ENCODE data around the gene IWS1. TPM values are rescaled to one million over a fixed set of nuclear protein-coding genes. Genes with fewer than 3 reads are reported as not detected.
A peak's percentile ranks its signal among the peaks of the same experiment; 100 is the strongest.

Gene IWS1
- total and polyA plus RNA-seq, 4 donors, result 36.0 to 53.5 (median 50.7) TPM

DNA sequence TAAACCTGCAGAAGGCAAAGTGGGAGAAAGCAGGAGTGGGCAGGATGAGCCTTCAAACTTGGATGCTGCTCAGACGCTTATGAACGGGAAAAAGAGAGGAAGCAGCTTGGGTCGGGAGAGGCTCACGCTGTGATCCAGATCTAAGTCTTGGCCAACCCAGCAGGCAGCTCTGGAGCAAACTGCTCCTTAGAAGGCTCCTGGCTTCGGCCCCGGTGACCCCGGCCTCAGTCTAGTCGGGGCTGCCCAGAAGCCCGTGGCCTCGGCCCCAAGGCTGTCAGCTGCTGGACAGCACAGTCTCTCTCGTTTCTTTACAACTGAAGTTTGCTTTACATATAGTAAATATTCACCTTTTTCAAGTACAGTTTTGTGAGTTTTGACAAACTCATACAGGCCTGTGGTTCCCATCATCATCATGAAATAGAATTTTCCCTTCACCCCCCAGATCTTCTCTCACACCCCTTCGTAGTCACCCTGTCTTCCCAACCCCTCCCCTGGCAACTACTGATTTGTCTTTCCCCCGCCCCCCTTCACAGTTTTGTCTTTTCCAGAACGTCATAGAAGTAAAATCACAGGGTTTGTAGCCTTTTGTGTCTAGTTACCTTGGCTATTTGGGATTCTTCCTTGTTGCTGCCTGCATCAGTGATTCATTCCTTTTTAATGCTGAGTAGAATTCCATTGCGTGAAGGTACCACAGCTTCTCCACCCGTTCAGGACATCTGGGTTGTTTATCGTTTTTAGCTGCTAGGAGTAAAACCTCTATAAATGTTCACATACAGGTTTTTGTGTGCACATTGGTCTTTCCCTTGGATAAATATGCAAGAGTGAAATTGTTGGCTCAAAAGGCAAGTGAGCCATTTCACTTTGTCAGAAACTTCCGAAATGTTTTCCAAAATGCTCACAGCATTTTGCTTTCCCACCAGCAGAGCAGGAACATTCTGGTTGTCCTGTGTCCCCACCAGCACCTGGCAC is 44.3 kb upstream of the IWS1 start:
- Histone ChIP-seq H3K4me3 (ENCODE audit: low read depth, low read length) (no peak overlapping the region), H3K9me3 (ENCODE audit: control insufficient read depth, insufficient read depth, low read length) (no peaks in the 10 kb centered on the region), H3K27me3 (ENCODE audit: control insufficient read depth, insufficient read depth, low read length) (no peaks in the 10 kb centered on the region), H3K36me3 (ENCODE audit: control insufficient read depth, insufficient read depth, low read length) (no peaks in the 10 kb centered on the region), H3K27ac (ENCODE audit: low read depth, low read length) (no peak overlapping the region), H3K4me1 (ENCODE audit: control insufficient read depth, insufficient read depth, low read length) (peaks cover 12% of the 10 kb centered on the region)
- DNase-seq (ENCODE audit: low read depth in 4 of 6, low spot score in 6 of 6), result peak in 1 of 6 donors; percentile 46
- 64% methylated on average over 11 of the region's 18 CpGs for WGBS (ENCODE audit: insufficient coverage)

DNA sequence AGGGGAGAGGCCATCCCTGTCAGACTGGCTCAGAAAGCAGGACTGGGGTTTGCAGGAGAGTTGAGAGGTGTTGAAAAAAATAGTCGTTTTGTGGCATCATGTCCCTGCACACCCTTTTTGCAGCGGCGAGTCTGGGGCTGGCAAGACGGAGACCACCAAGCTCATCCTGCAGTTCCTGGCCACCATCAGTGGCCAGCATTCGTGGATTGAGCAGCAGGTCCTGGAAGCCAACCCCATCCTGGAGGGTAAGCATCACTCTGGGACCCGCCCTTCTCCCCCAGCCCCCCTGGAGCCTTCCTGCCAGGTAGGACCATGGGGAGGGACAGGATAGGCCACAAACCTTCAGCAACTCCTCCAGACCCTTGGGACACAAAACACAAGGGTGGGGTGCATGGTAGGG is 43.4 kb upstream of the IWS1 start:
- WGBS (ENCODE audit: insufficient coverage), result 82% methylated on average over 5 of the region's 6 CpGs
- H3K27ac ChIP-seq (ENCODE audit: low read depth, low read length), result no peak overlapping the region
- H3K9me3 ChIP-seq (ENCODE audit: control insufficient read depth, insufficient read depth, low read length), result no peaks in the 10 kb centered on the region
- H3K27me3 ChIP-seq (ENCODE audit: control insufficient read depth, insufficient read depth, low read length), result no peaks in the 10 kb centered on the region
- no peaks in the 10 kb centered on the region for H3K36me3 ChIP-seq (ENCODE audit: control insufficient read depth, insufficient read depth, low read length)
- no peak for DNase-seq (ENCODE audit: low read depth in 4 of 6, low spot score in 6 of 6)
- no peak overlapping the region for H3K4me3 ChIP-seq (ENCODE audit: low read depth, low read length)
- peaks cover 12% of the 10 kb centered on the region for H3K4me1 ChIP-seq (ENCODE audit: control insufficient read depth, insufficient read depth, low read length)

DNA sequence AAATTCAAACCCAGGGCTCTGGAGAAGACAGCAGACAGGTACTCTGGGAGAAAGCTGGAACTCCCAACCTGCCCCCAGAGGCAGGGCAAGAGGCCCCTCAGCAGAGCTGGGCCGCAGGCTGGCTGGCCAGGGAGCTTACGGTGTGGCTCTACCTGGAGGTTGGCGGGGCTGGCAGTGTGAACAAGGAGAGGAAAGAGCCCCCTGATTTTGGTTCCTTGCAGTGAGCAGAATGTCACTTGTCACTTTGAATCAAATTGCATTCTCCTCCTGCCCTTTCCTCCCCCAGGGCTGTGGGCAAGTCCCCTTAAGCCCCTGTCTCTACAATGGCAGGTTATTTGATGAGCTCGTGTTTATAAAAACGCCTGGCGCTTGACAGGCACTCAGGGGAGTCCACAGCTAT is 41.8 kb upstream of the IWS1 start:
- no peak for DNase-seq (ENCODE audit: low read depth in 4 of 6, low spot score in 6 of 6)
- H3K27me3 ChIP-seq (ENCODE audit: control insufficient read depth, insufficient read depth, low read length), result no peaks in the 10 kb centered on the region
- no peaks in the 10 kb centered on the region for H3K9me3 ChIP-seq (ENCODE audit: control insufficient read depth, insufficient read depth, low read length)
- peaks cover 12% of the 10 kb centered on the region for H3K4me1 ChIP-seq (ENCODE audit: control insufficient read depth, insufficient read depth, low read length)
- no peak overlapping the region for H3K4me3 ChIP-seq (ENCODE audit: low read depth, low read length)
- WGBS (ENCODE audit: insufficient coverage), result 81% methylated on average over 5 of the region's 6 CpGs
- no peaks in the 10 kb centered on the region for H3K36me3 ChIP-seq (ENCODE audit: control insufficient read depth, insufficient read depth, low read length)
- no peak overlapping the region for H3K27ac ChIP-seq (ENCODE audit: low read depth, low read length)

DNA sequence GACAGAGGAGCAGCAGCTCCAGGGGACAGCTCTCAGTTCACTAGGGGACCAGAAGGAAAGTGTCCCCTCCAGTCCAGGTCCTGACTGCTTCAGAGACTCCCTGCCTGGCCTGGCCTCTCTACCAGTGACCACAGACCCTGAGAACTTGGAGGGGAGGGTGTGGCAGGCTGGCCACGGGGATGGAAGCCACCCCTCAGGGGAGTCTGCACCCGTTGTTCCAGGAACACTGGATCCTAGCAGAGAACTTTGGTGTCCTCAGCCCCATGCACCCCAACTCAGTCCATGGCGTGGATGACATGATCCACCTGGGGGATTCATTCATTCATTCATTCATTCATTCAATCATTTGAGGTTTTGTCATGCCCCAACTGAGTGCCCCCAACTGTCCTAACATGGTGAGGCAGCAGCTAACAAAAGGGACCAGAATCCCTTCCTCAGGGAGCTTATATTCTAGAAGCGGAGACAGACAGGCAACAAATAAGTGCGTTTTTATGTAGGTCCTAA is 41.1 kb upstream of the IWS1 start:
- no peak for DNase-seq (ENCODE audit: low read depth in 4 of 6, low spot score in 6 of 6)
- H3K4me1 ChIP-seq (ENCODE audit: control insufficient read depth, insufficient read depth, low read length), result peaks cover 12% of the 10 kb centered on the region
- no peaks in the 10 kb centered on the region for H3K9me3 ChIP-seq (ENCODE audit: control insufficient read depth, insufficient read depth, low read length)
- H3K27ac ChIP-seq (ENCODE audit: low read depth, low read length), result no peak overlapping the region
- H3K4me3 ChIP-seq (ENCODE audit: low read depth, low read length), result no peak overlapping the region
- H3K27me3 ChIP-seq (ENCODE audit: control insufficient read depth, insufficient read depth, low read length), result no peaks in the 10 kb centered on the region
- no peaks in the 10 kb centered on the region for H3K36me3 ChIP-seq (ENCODE audit: control insufficient read depth, insufficient read depth, low read length)
- WGBS (ENCODE audit: insufficient coverage), result 86% methylated on average over 5 of the region's 5 CpGs

DNA sequence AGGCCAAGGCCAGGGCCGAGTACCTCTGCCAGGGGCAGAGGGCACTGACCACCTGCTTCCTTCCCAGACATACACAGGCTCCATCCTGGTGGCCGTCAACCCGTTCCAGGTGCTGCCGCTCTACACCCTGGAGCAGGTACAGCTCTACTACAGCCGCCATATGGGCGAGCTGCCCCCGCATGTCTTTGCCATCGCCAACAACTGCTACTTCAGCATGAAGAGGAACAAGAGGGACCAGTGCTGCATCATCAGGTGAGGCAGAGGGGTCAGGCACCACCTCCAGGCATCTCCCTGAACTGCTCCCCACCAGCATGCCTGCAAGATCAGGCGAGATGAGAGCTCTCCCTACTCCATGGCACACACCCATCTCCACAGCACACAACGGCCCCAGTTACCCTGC is 40.3 kb upstream of the IWS1 start:
- no peak for DNase-seq (ENCODE audit: low read depth in 4 of 6, low spot score in 6 of 6)
- Histone ChIP-seq H3K9me3 (ENCODE audit: control insufficient read depth, insufficient read depth, low read length) (no peaks in the 10 kb centered on the region), H3K4me1 (ENCODE audit: control insufficient read depth, insufficient read depth, low read length) (peaks cover 12% of the 10 kb centered on the region), H3K36me3 (ENCODE audit: control insufficient read depth, insufficient read depth, low read length) (no peaks in the 10 kb centered on the region), H3K27me3 (ENCODE audit: control insufficient read depth, insufficient read depth, low read length) (no peaks in the 10 kb centered on the region), H3K4me3 (ENCODE audit: low read depth, low read length) (no peak overlapping the region), H3K27ac (ENCODE audit: low read depth, low read length) (no peak overlapping the region)
- 84% methylated on average over 9 of the region's 10 CpGs for WGBS (ENCODE audit: insufficient coverage)

DNA sequence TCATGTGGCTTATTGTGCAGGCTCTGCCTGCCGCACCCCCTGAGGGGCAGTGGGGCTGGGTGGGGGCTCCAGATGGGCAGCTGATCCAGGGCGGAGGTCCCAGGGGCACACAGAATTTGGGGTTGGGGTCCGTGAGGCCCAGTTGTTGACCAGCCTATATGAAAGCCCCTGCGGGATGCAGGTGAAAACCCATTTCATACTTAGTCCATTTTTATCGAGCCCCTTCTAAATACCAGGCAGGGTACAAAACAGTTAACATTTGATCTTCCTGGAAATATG is 39.8 kb upstream of the IWS1 start:
- Histone ChIP-seq H3K9me3 (ENCODE audit: control insufficient read depth, insufficient read depth, low read length) (no peaks in the 10 kb centered on the region), H3K4me1 (ENCODE audit: control insufficient read depth, insufficient read depth, low read length) (peaks cover 12% of the 10 kb centered on the region), H3K27ac (ENCODE audit: low read depth, low read length) (no peak overlapping the region), H3K27me3 (ENCODE audit: control insufficient read depth, insufficient read depth, low read length) (no peaks in the 10 kb centered on the region), H3K4me3 (ENCODE audit: low read depth, low read length) (no peak overlapping the region), H3K36me3 (ENCODE audit: control insufficient read depth, insufficient read depth, low read length) (no peaks in the 10 kb centered on the region)
- 93% methylated on average over 5 of the region's 5 CpGs for WGBS (ENCODE audit: insufficient coverage)
- no peak for DNase-seq (ENCODE audit: low read depth in 4 of 6, low spot score in 6 of 6)

DNA sequence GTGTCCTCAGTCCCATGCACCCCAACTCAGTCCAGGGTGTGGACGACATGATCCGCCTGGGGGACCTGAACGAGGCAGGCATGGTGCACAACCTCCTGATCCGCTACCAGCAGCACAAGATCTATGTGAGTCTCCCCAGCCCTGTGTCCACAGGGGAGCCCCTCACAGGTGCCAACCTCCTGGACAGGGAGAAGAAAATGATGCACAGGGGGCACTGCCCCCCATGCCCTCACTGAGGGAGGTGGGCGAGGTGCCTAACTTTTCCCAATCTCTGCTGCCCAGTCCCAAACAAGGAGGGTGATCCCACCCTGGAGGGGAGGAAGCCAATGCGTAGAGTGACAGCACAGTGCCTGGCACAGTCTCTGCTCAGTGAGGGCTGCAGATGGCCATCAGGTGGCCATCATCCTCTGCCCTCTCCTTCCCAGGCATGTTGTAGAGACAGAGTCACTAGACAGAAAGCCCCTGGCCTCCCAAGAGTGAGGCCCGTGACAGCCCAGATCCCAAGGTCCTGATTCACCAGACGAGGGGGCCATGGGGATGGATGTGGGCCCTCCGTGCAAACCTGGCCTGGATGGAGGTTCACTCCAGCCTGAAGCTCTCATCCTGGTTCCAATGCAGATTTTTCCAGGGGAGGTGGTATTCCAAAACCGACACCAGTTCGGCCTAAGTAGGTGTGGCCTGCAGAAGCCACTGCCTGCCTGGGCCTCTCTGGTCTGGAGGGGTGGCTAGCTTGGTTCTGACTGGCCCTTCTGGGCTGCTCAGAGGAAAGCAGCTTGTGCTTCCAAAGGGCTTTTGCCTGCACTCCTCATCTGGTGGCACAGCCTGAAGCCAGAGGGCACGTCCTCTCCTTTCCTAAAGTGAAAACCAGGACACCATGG is 39.2 kb upstream of the IWS1 start:
- WGBS (ENCODE audit: insufficient coverage), result 83% methylated on average over 11 of the region's 12 CpGs

DNA sequence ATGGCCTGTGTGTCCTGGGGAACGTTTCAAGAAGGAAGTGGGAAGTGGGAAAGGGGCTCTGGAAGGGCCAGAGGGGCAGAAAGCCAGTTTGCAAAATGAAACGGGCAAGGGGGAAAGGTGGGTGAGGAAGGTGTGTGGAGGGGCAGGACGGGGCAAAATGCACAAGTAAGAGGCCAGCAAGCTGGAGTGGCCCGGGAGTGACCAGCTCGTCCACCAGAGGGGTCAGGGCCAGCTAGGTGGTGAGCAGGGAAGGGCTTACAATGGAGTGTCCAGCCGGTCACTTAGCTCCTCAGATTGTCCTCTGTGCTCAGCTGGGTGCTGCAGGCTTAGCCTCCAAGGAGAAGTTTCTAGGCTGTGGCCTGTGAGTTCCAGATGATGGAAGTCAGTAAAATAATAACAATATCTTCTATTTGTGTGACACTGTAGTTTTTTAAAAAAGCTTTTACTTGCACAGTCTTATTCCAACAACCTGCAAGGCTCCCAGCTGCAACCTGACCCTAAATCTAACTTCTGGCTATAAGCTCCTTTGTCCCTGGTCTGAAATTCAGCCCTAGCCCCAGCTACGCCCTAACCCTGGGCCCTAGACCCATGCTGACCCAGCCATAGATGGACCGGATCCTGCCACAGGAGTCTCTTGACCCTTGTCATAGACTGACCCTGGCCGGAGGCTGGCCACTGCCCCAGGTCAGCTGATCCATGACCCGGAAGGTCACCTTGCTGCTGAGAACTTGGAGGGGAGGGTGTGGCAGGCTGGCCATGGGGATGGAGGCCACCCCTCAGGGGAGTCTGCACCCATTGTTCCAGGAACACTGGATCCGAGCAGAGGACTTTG is 38.4 kb upstream of the IWS1 start:
- 84% methylated on average over 11 of the region's 11 CpGs for WGBS (ENCODE audit: insufficient coverage)
- H3K36me3 ChIP-seq (ENCODE audit: control insufficient read depth, insufficient read depth, low read length), result no peaks in the 10 kb centered on the region
- no peak for DNase-seq (ENCODE audit: low read depth in 4 of 6, low spot score in 6 of 6)

More for the DNA sequence above, 39.2 kb upstream of the IWS1 start:
- Histone ChIP-seq H3K27ac (ENCODE audit: low read depth, low read length) (no peak overlapping the region), H3K4me1 (ENCODE audit: control insufficient read depth, insufficient read depth, low read length) (peaks cover 14% of the 10 kb centered on the region), H3K36me3 (ENCODE audit: control insufficient read depth, insufficient read depth, low read length) (no peaks in the 10 kb centered on the region), H3K9me3 (ENCODE audit: control insufficient read depth, insufficient read depth, low read length) (no peaks in the 10 kb centered on the region), H3K4me3 (ENCODE audit: low read depth, low read length) (no peak overlapping the region), H3K27me3 (ENCODE audit: control insufficient read depth, insufficient read depth, low read length) (no peaks in the 10 kb centered on the region)
- no peak for DNase-seq (ENCODE audit: low read depth in 4 of 6, low spot score in 6 of 6)

More for the DNA sequence above, 38.4 kb upstream of the IWS1 start:
- H3K27ac ChIP-seq (ENCODE audit: low read depth, low read length), result no peak overlapping the region
- no peaks in the 10 kb centered on the region for H3K9me3 ChIP-seq (ENCODE audit: control insufficient read depth, insufficient read depth, low read length)
- no peaks in the 10 kb centered on the region for H3K27me3 ChIP-seq (ENCODE audit: control insufficient read depth, insufficient read depth, low read length)
- H3K4me1 ChIP-seq (ENCODE audit: control insufficient read depth, insufficient read depth, low read length), result peaks cover 13% of the 10 kb centered on the region
- H3K4me3 ChIP-seq (ENCODE audit: low read depth, low read length), result no peak overlapping the region
